ENCODE data around the gene PAIP2B.
"Not testable (repeated sequence)": the region's sequence is repeated elsewhere in the genome, so short reads cannot be mapped to it uniquely, and the experiment has no call there.

The PAIP2B gene

GRCh38 chr2:71181316-71181715, 45.6 kb downstream of the PAIP2B start:
- TF ChIP-seq CTCF (IDR thresholded peaks at IDR 0.05; ENCODE audit: control insufficient read depth, extremely low read depth, insufficient read depth) = no peak
- DNase-seq (ENCODE audit: low read depth) = peak; percentile 70
- no peak overlapping the region for H3K4me3 ChIP-seq (ENCODE audit: low read depth, low read length)

GRCh38 chr2:71178836-71179235, 48.1 kb downstream of the PAIP2B start:
- not testable (repeated sequence) for DNase-seq (ENCODE audit: low read depth); H3K4me3 ChIP-seq (ENCODE audit: low read depth, low read length)

GRCh38 chr2:71174207-71174606, 52.7 kb downstream of the PAIP2B start:
- DNase-seq (ENCODE audit: low read depth) = no peak
- H3K4me3 ChIP-seq (ENCODE audit: low read depth, low read length) = no peak overlapping the region
- TF ChIP-seq CTCF (IDR thresholded peaks at IDR 0.05; ENCODE audit: control insufficient read depth, extremely low read depth, insufficient read depth) = no peak

GRCh38 chr2:71173096-71173495, 53.8 kb downstream of the PAIP2B start:
- no peak overlapping the region for H3K4me3 ChIP-seq (ENCODE audit: low read depth, low read length)
- DNase-seq (ENCODE audit: low read depth) = no peak
- no peak for TF ChIP-seq CTCF (IDR thresholded peaks at IDR 0.05; ENCODE audit: control insufficient read depth, extremely low read depth, insufficient read depth)

GRCh38 chr2:71166812-71167211, 60.1 kb downstream of the PAIP2B start:
- TF ChIP-seq CTCF (IDR thresholded peaks at IDR 0.05; ENCODE audit: control insufficient read depth, extremely low read depth, insufficient read depth) = no peak
- H3K4me3 ChIP-seq (ENCODE audit: low read depth, low read length) = no peak overlapping the region
- no peak for DNase-seq (ENCODE audit: low read depth)

- DNase-seq (ENCODE audit: low read depth) = no peak
- H3K4me3 ChIP-seq (ENCODE audit: low read depth, low read length) = no peak overlapping the region
- TF ChIP-seq CTCF (IDR thresholded peaks at IDR 0.05; ENCODE audit: control insufficient read depth, extremely low read depth, insufficient read depth) = peak; percentile 58
Observed at GRCh38 chr2:71157124-71157793, 69.6 kb downstream of the PAIP2B start.

GRCh38 chr2:71156573-71156972, 70.3 kb downstream of the PAIP2B start:
- H3K4me3 ChIP-seq (ENCODE audit: low read depth, low read length) = no peak overlapping the region
- no peak for TF ChIP-seq CTCF (IDR thresholded peaks at IDR 0.05; ENCODE audit: control insufficient read depth, extremely low read depth, insufficient read depth)
- no peak for DNase-seq (ENCODE audit: low read depth)

All from LNCaP clone FGC (cell line).